Neural cell (in vitro differentiated cells): ENCODE measurements around the gene FHOD3. TPM values are rescaled to one million over a fixed set of nuclear protein-coding genes. Genes with fewer than 3 reads are reported as not detected.

Experiments
- H2AFZ ChIP-seq: fragments of 200-600, 300-800 bp; sonication (generic), shearing (Covaris generic); 2 replicates; pipeline ENCODE4 v1.6.0; 2014; ENCODE audit warnings: low read depth, mild to moderate bottlenecking, antibody characterized with exemption, low read length, moderate library complexity
- H3F3A ChIP-seq: fragments of 200-600 bp; shearing (Covaris generic); 2 replicates; pipeline ENCODE4 v1.6.1; 2016; ENCODE audit warnings: mild to moderate bottlenecking, moderate library complexity, mixed read lengths, antibody characterized with exemption, low read length; ENCODE audit not compliant: insufficient read depth, poor library complexity, severe bottlenecking
- H3K27ac ChIP-seq: fragments of 200-600, 300-800 bp; sonication (generic), shearing (Covaris generic); 2 replicates; pipeline ENCODE4 v1.5.1; 2014; ENCODE audit warnings: mild to moderate bottlenecking, low read length, moderate library complexity
- H3K27me3 ChIP-seq: fragments of 300-800, 200-600 bp; sonication (generic), shearing (Covaris generic); 2 replicates; pipeline ENCODE4 v1.6.0; 2014; ENCODE audit warnings: mild to moderate bottlenecking, low read depth, low read length, moderate library complexity; ENCODE audit not compliant: insufficient read depth
- H3K36me3 ChIP-seq: fragments of 300-800, 200-600 bp; sonication (generic), shearing (Covaris generic); 2 replicates; pipeline ENCODE4 v1.5.1; 2014; ENCODE audit warnings: mild to moderate bottlenecking, antibody characterized with exemption, low read length, moderate library complexity; ENCODE audit not compliant: insufficient read depth
- H3K4me2 ChIP-seq: fragments of 300-800, 200-600 bp; sonication (generic), shearing (Covaris generic); 2 replicates; pipeline ENCODE4 v1.6.0; 2014; ENCODE audit warnings: mild to moderate bottlenecking, low read length
- H3K4me3 ChIP-seq: fragments of 300-800, 200-600 bp; sonication (generic), shearing (Covaris generic); 2 replicates; pipeline ENCODE4 v1.5.1; 2014; ENCODE audit warnings: mild to moderate bottlenecking, low read length, moderate library complexity
- H3K79me2 ChIP-seq: fragments of 200-600 bp; shearing (Covaris generic); replicated peaks from 2 replicates; pipeline ENCODE4 v1.6.0; 2014; ENCODE audit warnings: mild to moderate bottlenecking, low read length, moderate library complexity; ENCODE audit not compliant: insufficient read depth
- H3K9ac ChIP-seq: fragments of 300-800, 200-600 bp; sonication (generic), shearing (Covaris generic); 2 replicates; pipeline ENCODE4 v1.6.1; 2016; ENCODE audit warnings: mild to moderate bottlenecking, low read length, mixed read lengths
- H3K9me2 ChIP-seq: fragments of 200-600 bp; shearing (Covaris generic); 2 replicates; pipeline ENCODE4 v1.6.1; 2016; ENCODE audit warnings: mild to moderate bottlenecking, low read length, mixed read lengths; ENCODE audit not compliant: insufficient read depth
- H3K9me3 ChIP-seq: fragments of 200-600, 300-800 bp; sonication (generic), shearing (Covaris generic); 2 replicates; pipeline ENCODE4 v1.6.1; 2016; ENCODE audit warnings: mild to moderate bottlenecking, mixed run types, low read length, moderate library complexity, mixed read lengths
- H4K20me1 ChIP-seq: fragments of 200-600 bp; shearing (Covaris generic); 2 replicates; pipeline ENCODE4 v1.6.1; 2016; ENCODE audit warnings: mild to moderate bottlenecking, mixed run types; ENCODE audit not compliant: insufficient read depth
- EP300 ChIP-seq: fragments of 450-650 bp; conservative IDR thresholded peaks from 2 replicates; pipeline ENCODE4 v1.6.1; 2014; ENCODE audit warnings: antibody characterized with exemption, mild to moderate bottlenecking, moderate library complexity; ENCODE audit not compliant: poor library complexity, severe bottlenecking
- EZH2 ChIP-seq: fragments of 200-600, 300-800 bp; shearing (Covaris generic), sonication (generic); IDR thresholded peaks from 2 replicates; pipeline ENCODE4 v1.6.1; 2014; ENCODE audit warnings: antibody characterized with exemption, low read length, borderline replicate concordance, mild to moderate bottlenecking; ENCODE audit not compliant: insufficient read depth, poor library complexity, severe bottlenecking
- MXI1 ChIP-seq: fragments of 450-650 bp; conservative IDR thresholded peaks from 2 replicates; pipeline ENCODE4 v1.6.1; 2014; ENCODE audit warnings: antibody characterized with exemption, mild to moderate bottlenecking; ENCODE audit not compliant: poor library complexity, severe bottlenecking
- POLR2AphosphoS5 ChIP-seq: IDR thresholded peaks from 2 replicates; pipeline ENCODE4 v1.6.1; 2012
- RAD21 ChIP-seq: fragments of 450-650 bp; conservative IDR thresholded peaks from 2 replicates; pipeline ENCODE4 v1.6.1; 2014; ENCODE audit warnings: antibody characterized with exemption, mild to moderate bottlenecking, moderate library complexity
- SMC3 ChIP-seq: fragments of 450-650 bp; conservative IDR thresholded peaks from 2 replicates; pipeline ENCODE4 v1.6.1; 2014; ENCODE audit warnings: antibody characterized with exemption, mild to moderate bottlenecking, moderate library complexity; ENCODE audit not compliant: poor library complexity
- TAF1 ChIP-seq: IDR thresholded peaks from 2 replicates; pipeline ENCODE4 v1.6.1; 2012; ENCODE audit warnings: low read depth
- polyA plus RNA-seq: library from polyadenylated mRNA; depleted of rRNA; stranded (reverse); fragments of >200 nt; gene quantifications from 2 replicates; pipeline ENCODE4 v1.2.3, GENCODE V29; 2014
- TF ChIP-seq, protein P1 (sequence below): fragments of 450-650 bp; IDR thresholded peaks from 2 replicates; pipeline ENCODE4 v1.5.1; 2014; ENCODE audit warnings: antibody characterized with exemption, mild to moderate bottlenecking, moderate library complexity; ENCODE audit not compliant: poor library complexity, severe bottlenecking
- TF ChIP-seq, protein P2 (sequence below): IDR thresholded peaks from 2 replicates; pipeline ENCODE4 v1.6.1; 2012; ENCODE audit warnings: borderline replicate concordance

The FHOD3 gene
- polyA plus RNA-seq, 1 donor from 2014 or later, result 19.4 TPM

DNA sequence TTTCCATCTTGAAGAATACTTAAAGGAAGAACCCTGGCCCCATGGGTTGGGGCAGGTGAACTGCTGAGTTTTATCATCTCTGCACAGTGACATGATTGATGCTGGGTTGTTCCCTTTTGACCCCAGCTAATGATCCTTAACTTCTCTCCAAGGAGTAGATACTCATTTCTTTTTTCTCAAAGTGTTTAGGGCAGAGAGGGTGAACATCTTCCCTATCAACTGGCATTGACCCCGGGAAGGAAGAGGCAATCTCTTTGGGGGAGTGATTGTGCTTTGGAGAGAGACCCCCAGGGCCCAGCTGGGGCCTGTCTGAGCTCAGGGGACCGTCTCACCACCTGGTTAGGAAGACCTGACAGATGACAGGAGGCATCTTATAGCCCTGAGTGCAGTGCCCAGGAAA, 190.6 kb downstream of the FHOD3 start:
- H3F3A ChIP-seq, result no peaks in the 10 kb centered on the region
- H3K36me3 ChIP-seq, result no peaks in the 10 kb centered on the region
- peaks cover 3% of the 10 kb centered on the region for H3K79me2 ChIP-seq
- H3K27ac ChIP-seq, result no peak overlapping the region
- H3K9me3 ChIP-seq, result no peaks in the 10 kb centered on the region
- TF ChIP-seq, protein P1, sequence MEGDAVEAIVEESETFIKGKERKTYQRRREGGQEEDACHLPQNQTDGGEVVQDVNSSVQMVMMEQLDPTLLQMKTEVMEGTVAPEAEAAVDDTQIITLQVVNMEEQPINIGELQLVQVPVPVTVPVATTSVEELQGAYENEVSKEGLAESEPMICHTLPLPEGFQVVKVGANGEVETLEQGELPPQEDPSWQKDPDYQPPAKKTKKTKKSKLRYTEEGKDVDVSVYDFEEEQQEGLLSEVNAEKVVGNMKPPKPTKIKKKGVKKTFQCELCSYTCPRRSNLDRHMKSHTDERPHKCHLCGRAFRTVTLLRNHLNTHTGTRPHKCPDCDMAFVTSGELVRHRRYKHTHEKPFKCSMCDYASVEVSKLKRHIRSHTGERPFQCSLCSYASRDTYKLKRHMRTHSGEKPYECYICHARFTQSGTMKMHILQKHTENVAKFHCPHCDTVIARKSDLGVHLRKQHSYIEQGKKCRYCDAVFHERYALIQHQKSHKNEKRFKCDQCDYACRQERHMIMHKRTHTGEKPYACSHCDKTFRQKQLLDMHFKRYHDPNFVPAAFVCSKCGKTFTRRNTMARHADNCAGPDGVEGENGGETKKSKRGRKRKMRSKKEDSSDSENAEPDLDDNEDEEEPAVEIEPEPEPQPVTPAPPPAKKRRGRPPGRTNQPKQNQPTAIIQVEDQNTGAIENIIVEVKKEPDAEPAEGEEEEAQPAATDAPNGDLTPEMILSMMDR, result no peak
- TF ChIP-seq EP300, result no peak
- TF ChIP-seq MXI1, result no peak
- no peak for TF ChIP-seq POLR2AphosphoS5
- TF ChIP-seq, protein P2, sequence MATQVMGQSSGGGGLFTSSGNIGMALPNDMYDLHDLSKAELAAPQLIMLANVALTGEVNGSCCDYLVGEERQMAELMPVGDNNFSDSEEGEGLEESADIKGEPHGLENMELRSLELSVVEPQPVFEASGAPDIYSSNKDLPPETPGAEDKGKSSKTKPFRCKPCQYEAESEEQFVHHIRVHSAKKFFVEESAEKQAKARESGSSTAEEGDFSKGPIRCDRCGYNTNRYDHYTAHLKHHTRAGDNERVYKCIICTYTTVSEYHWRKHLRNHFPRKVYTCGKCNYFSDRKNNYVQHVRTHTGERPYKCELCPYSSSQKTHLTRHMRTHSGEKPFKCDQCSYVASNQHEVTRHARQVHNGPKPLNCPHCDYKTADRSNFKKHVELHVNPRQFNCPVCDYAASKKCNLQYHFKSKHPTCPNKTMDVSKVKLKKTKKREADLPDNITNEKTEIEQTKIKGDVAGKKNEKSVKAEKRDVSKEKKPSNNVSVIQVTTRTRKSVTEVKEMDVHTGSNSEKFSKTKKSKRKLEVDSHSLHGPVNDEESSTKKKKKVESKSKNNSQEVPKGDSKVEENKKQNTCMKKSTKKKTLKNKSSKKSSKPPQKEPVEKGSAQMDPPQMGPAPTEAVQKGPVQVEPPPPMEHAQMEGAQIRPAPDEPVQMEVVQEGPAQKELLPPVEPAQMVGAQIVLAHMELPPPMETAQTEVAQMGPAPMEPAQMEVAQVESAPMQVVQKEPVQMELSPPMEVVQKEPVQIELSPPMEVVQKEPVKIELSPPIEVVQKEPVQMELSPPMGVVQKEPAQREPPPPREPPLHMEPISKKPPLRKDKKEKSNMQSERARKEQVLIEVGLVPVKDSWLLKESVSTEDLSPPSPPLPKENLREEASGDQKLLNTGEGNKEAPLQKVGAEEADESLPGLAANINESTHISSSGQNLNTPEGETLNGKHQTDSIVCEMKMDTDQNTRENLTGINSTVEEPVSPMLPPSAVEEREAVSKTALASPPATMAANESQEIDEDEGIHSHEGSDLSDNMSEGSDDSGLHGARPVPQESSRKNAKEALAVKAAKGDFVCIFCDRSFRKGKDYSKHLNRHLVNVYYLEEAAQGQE, result no peak
- TF ChIP-seq TAF1, result no peak
- no peak for TF ChIP-seq EZH2
- no peaks in the 10 kb centered on the region for H3K9me2 ChIP-seq
- H4K20me1 ChIP-seq, result no peaks in the 10 kb centered on the region
- H3K9ac ChIP-seq, result no peak overlapping the region
- H3K4me3 ChIP-seq, result no peak overlapping the region
- no peaks in the 10 kb centered on the region for H3K27me3 ChIP-seq
- H3K4me2 ChIP-seq, result no peak overlapping the region
- no peak overlapping the region for H2AFZ ChIP-seq

DNA sequence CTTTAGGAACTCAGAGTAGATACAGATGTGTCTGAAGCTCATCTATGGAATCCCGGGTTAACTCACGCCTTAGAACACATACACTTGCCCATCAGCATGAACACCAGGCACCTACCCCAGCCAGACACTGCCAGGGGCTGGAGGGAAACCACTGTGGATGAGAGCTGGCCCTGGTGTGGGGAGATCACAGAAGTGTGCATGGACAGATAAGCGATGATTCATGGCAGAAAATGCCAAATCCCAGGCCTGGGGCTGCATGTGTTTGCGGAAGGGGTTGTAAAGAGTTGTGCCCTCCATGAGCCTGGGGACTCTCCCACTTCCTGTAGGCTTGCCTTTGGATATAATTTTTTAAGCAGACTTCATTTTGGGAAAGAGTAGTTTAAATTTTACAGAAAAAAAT, 193.4 kb downstream of the FHOD3 start:
- Histone ChIP-seq H2AFZ (no peak overlapping the region), H3K9me3 (no peaks in the 10 kb centered on the region), H4K20me1 (no peaks in the 10 kb centered on the region), H3F3A (no peaks in the 10 kb centered on the region), H3K27ac (no peak overlapping the region), H3K9ac (no peak overlapping the region), H3K9me2 (no peaks in the 10 kb centered on the region), H3K4me3 (no peak overlapping the region), H3K4me2 (no peak overlapping the region), H3K27me3 (no peaks in the 10 kb centered on the region), H3K79me2 (no peaks in the 10 kb centered on the region), H3K36me3 (no peaks in the 10 kb centered on the region)
- TF ChIP-seq EZH2 (no peak), POLR2AphosphoS5 (no peak), MXI1 (no peak), TAF1 (no peak), SMC3 (no peak), RAD21 (no peak), EP300 (no peak)
- TF ChIP-seq, protein P2, result no peak
- TF ChIP-seq, protein P1, result no peak
